ENCODE results near the gene SHLD2. TPM values are rescaled to one million over a fixed set of nuclear protein-coding genes. Genes with fewer than 3 reads are reported as not detected.
A peak's percentile ranks its signal among the peaks of the same experiment; 100 is the strongest.

Gene SHLD2
- total RNA-seq, 1 experiment from 2014 or later = 45.2 TPM

DNA sequence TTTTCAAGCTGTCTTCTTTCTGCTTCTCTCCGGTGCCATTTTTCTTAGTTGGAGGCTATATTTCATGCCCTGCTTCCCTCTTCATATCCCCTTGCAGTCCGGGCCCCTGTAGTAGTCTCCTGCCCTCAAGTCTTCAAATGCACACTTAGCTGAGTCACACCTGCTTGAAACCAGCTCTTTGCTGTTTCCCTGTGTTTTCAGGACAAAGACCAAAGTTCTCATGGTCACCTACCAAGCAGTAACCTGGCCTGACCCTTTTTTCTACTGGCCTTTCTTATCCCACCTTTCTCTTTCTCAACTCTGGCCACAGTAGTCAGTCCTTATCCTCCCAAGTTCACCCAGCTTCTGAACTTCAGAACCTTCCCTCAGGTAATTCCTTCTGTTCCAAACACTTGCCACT lies 28.8 kb upstream of the SHLD2 start:
- DNase-seq (ENCODE audit: low read depth, low spot score) (no peak), ATAC-seq (peak; percentile 34; the same call in 1 of the 2 replicates)
- Histone ChIP-seq H3K4me3 (ENCODE audit: low read depth in 2 of 2, low read length in 2 of 2) (no peak overlapping the region), H3K27me3 (ENCODE audit: control insufficient read depth, insufficient read depth, low read length) (no peaks in the 10 kb centered on the region), H3K9me3 (ENCODE audit: control insufficient read depth, insufficient read depth, low read depth, low read length) (no peaks in the 10 kb centered on the region), H3K4me1 (ENCODE audit: control insufficient read depth, insufficient read depth, low read length) (no peaks in the 10 kb centered on the region), H3K36me3 (ENCODE audit: control insufficient read depth, insufficient read depth, low read length) (peaks cover 12% of the 10 kb centered on the region), H3K27ac (ENCODE audit: low read length) (no peak overlapping the region)
- TF ChIP-seq SIN3A (IDR thresholded peaks at IDR 0.05; ENCODE audit: borderline replicate concordance, insufficient read depth, low read depth, low read length) (no peak), POLR2AphosphoS5 (IDR thresholded peaks at IDR 0.05; ENCODE audit: low read depth, low read length) (no peak), TCF7L2 (IDR thresholded peaks at IDR 0.05; ENCODE audit: low read depth, low read length) (no peak)
- TF ChIP-seq, protein P1, sequence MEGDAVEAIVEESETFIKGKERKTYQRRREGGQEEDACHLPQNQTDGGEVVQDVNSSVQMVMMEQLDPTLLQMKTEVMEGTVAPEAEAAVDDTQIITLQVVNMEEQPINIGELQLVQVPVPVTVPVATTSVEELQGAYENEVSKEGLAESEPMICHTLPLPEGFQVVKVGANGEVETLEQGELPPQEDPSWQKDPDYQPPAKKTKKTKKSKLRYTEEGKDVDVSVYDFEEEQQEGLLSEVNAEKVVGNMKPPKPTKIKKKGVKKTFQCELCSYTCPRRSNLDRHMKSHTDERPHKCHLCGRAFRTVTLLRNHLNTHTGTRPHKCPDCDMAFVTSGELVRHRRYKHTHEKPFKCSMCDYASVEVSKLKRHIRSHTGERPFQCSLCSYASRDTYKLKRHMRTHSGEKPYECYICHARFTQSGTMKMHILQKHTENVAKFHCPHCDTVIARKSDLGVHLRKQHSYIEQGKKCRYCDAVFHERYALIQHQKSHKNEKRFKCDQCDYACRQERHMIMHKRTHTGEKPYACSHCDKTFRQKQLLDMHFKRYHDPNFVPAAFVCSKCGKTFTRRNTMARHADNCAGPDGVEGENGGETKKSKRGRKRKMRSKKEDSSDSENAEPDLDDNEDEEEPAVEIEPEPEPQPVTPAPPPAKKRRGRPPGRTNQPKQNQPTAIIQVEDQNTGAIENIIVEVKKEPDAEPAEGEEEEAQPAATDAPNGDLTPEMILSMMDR (IDR thresholded peaks at IDR 0.05) = no peak
- TF ChIP-seq, protein P2, sequence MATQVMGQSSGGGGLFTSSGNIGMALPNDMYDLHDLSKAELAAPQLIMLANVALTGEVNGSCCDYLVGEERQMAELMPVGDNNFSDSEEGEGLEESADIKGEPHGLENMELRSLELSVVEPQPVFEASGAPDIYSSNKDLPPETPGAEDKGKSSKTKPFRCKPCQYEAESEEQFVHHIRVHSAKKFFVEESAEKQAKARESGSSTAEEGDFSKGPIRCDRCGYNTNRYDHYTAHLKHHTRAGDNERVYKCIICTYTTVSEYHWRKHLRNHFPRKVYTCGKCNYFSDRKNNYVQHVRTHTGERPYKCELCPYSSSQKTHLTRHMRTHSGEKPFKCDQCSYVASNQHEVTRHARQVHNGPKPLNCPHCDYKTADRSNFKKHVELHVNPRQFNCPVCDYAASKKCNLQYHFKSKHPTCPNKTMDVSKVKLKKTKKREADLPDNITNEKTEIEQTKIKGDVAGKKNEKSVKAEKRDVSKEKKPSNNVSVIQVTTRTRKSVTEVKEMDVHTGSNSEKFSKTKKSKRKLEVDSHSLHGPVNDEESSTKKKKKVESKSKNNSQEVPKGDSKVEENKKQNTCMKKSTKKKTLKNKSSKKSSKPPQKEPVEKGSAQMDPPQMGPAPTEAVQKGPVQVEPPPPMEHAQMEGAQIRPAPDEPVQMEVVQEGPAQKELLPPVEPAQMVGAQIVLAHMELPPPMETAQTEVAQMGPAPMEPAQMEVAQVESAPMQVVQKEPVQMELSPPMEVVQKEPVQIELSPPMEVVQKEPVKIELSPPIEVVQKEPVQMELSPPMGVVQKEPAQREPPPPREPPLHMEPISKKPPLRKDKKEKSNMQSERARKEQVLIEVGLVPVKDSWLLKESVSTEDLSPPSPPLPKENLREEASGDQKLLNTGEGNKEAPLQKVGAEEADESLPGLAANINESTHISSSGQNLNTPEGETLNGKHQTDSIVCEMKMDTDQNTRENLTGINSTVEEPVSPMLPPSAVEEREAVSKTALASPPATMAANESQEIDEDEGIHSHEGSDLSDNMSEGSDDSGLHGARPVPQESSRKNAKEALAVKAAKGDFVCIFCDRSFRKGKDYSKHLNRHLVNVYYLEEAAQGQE (IDR thresholded peaks at IDR 0.05; ENCODE audit: insufficient read depth in 1 of 2, low read depth in 2 of 2, low read length in 1 of 2) = no peak
- intact Hi-C loops (cut with micrococcal nuclease; ENCODE audit: unreplicated experiment) (no loop called here), in situ Hi-C loops (cut with HindIII; ENCODE audit: low pct_unique_long_range_greater_than_20kb, low sequenced_read_pairs) (no loop called here)
- ChIA-PET POLR2A (no interaction called here), CTCF (interaction anchor here (0.6 kb wide), 1 partner anchor 1744 kb away, joined by 5 read pairs; no protein-coding TSS in a partner anchor)
- no TSS peak for BruUV-seq (replicated peaks)

DNA sequence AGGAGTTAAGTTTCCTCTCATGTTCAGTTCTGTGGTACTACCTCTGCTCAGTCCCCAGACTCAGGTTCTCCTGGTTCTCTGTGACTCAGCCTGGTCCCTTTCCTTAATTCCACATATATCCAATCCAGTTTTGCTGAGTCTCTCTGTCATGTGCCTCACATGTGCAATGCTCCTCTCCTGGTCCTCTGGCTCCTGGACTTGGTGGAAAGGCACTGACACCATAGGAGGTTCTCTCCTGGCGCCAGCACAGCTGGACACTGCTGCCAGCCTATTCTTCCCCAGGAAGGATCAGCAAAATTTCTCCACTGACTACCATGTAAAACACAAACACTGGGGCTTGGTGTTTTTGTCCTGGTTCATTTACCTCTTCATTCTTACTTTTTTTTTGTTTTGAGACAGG lies 28.1 kb upstream of the SHLD2 start:
- Histone ChIP-seq H3K27ac (ENCODE audit: low read length) (no peak overlapping the region), H3K27me3 (ENCODE audit: control insufficient read depth, insufficient read depth, low read length) (no peaks in the 10 kb centered on the region), H3K9me3 (ENCODE audit: control insufficient read depth, insufficient read depth, low read depth, low read length) (no peaks in the 10 kb centered on the region), H3K4me3 (ENCODE audit: low read depth in 2 of 2, low read length in 2 of 2) (no peak overlapping the region), H3K4me1 (ENCODE audit: control insufficient read depth, insufficient read depth, low read length) (no peaks in the 10 kb centered on the region), H3K36me3 (ENCODE audit: control insufficient read depth, insufficient read depth, low read length) (peaks cover 12% of the 10 kb centered on the region)
- ChIA-PET POLR2A (no interaction called here), CTCF (no interaction called here)
- intact Hi-C loops (cut with micrococcal nuclease; ENCODE audit: unreplicated experiment) (no loop called here), in situ Hi-C loops (cut with HindIII; ENCODE audit: low pct_unique_long_range_greater_than_20kb, low sequenced_read_pairs) (no loop called here)
- ATAC-seq = no peak
- no peak for DNase-seq (ENCODE audit: low read depth, low spot score)
- no TSS peak for BruUV-seq (replicated peaks)
- no peak for TF ChIP-seq POLR2AphosphoS5 (IDR thresholded peaks at IDR 0.05; ENCODE audit: low read depth, low read length)
- TF ChIP-seq, protein P2 (IDR thresholded peaks at IDR 0.05; ENCODE audit: insufficient read depth in 1 of 2, low read depth in 2 of 2, low read length in 1 of 2) = no peak
- no peak for TF ChIP-seq TCF7L2 (IDR thresholded peaks at IDR 0.05; ENCODE audit: low read depth, low read length)
- TF ChIP-seq, protein P1 (IDR thresholded peaks at IDR 0.05) = no peak
- TF ChIP-seq SIN3A (IDR thresholded peaks at IDR 0.05; ENCODE audit: borderline replicate concordance, insufficient read depth, low read depth, low read length) = no peak
